ENCODE measurements around the gene FOXF1. TPM values are rescaled to one million over a fixed set of nuclear protein-coding genes. Genes with fewer than 3 reads are reported as not detected.

FOXF1 gene
- total RNA-seq, 1 experiment from 2014 or later = not detected

GRCh38 chr16:86540894-86541293, 30.6 kb downstream of the FOXF1 start:
- H3K27me3 ChIP-seq (ENCODE audit: low read length) = no peaks in the 10 kb centered on the region
- H3K4me2 ChIP-seq (ENCODE audit: low read length) = no peak overlapping the region
- no peak overlapping the region for H3K4me3 ChIP-seq (ENCODE audit: low read length)
- no peaks in the 10 kb centered on the region for H3K9me3 ChIP-seq (ENCODE audit: low read length)
- H4K20me1 ChIP-seq (ENCODE audit: low read length) = no peaks in the 10 kb centered on the region
- H3K9me2 ChIP-seq (replicated peaks; ENCODE audit: low read length) = no peaks in the 10 kb centered on the region
- no peak for DNase-seq
- TF ChIP-seq EZH2phosphoT487 (IDR thresholded peaks at IDR 0.05; ENCODE audit: borderline replicate concordance, low read length) (no peak), CTCF (conservative IDR thresholded peaks at IDR 0.05; ENCODE audit: low read depth, low read length) (no peak), EZH2 (IDR thresholded peaks at IDR 0.05; ENCODE audit: low read length, unreplicated experiment) (no peak)
- ATAC-seq = no peak
- H2AFZ ChIP-seq (ENCODE audit: low read length) = no peak overlapping the region
- ChIA-PET POLR2A (ENCODE audit: unreplicated experiment) (no interaction called here), CTCF (no interaction called here)
- no peak overlapping the region for H3K27ac ChIP-seq (ENCODE audit: low read length)
- H3K36me3 ChIP-seq (ENCODE audit: low read depth, low read length) = peaks cover 5% of the 10 kb centered on the region; the same call in 1 of the 2 replicates
- no peak overlapping the region for H3K9ac ChIP-seq (ENCODE audit: low read length)
- intact Hi-C loops (cut with micrococcal nuclease) = no loop called here
- no peaks in the 10 kb centered on the region for H3K79me2 ChIP-seq (ENCODE audit: low read length)
- no peaks in the 10 kb centered on the region for H3K4me1 ChIP-seq (ENCODE audit: insufficient read depth, low read length)
- H3F3A ChIP-seq (ENCODE audit: low read length, unreplicated experiment) = no peaks in the 10 kb centered on the region
- no TSS peak for BruUV-seq (replicated peaks)

GRCh38 chr16:86541560-86541959, 31.2 kb downstream of the FOXF1 start:
- Histone ChIP-seq H3K4me3 (ENCODE audit: low read length) (no peak overlapping the region), H3K4me1 (ENCODE audit: insufficient read depth, low read length) (no peaks in the 10 kb centered on the region), H3K9me2 (replicated peaks; ENCODE audit: low read length) (no peaks in the 10 kb centered on the region), H4K20me1 (ENCODE audit: low read length) (no peaks in the 10 kb centered on the region), H3K9me3 (ENCODE audit: low read length) (no peaks in the 10 kb centered on the region), H3K27me3 (ENCODE audit: low read length) (no peaks in the 10 kb centered on the region), H3K4me2 (ENCODE audit: low read length) (no peak overlapping the region), H3K27ac (ENCODE audit: low read length) (no peak overlapping the region), H3K36me3 (ENCODE audit: low read depth, low read length) (peaks cover 5% of the 10 kb centered on the region; the same call in 1 of the 2 replicates), H3K79me2 (ENCODE audit: low read length) (no peaks in the 10 kb centered on the region), H3F3A (ENCODE audit: low read length, unreplicated experiment) (no peaks in the 10 kb centered on the region), H3K9ac (ENCODE audit: low read length) (no peak overlapping the region), H2AFZ (ENCODE audit: low read length) (no peak overlapping the region)
- no peak for DNase-seq
- no peak for ATAC-seq
- intact Hi-C loops (cut with micrococcal nuclease) = no loop called here
- BruUV-seq (replicated peaks) = no TSS peak
- ChIA-PET CTCF (no interaction called here), POLR2A (ENCODE audit: unreplicated experiment) (no interaction called here)
- TF ChIP-seq EZH2 (IDR thresholded peaks at IDR 0.05; ENCODE audit: low read length, unreplicated experiment) (no peak), CTCF (conservative IDR thresholded peaks at IDR 0.05; ENCODE audit: low read depth, low read length) (no peak), EZH2phosphoT487 (IDR thresholded peaks at IDR 0.05; ENCODE audit: borderline replicate concordance, low read length) (no peak)

- Histone ChIP-seq H3K4me3 (ENCODE audit: low read length) (no peak overlapping the region), H3K27me3 (ENCODE audit: low read length) (no peaks in the 10 kb centered on the region), H3K79me2 (ENCODE audit: low read length) (no peaks in the 10 kb centered on the region), H3K4me2 (ENCODE audit: low read length) (no peak overlapping the region), H3K9me2 (replicated peaks; ENCODE audit: low read length) (no peaks in the 10 kb centered on the region), H3K9ac (ENCODE audit: low read length) (no peak overlapping the region), H3K9me3 (ENCODE audit: low read length) (no peaks in the 10 kb centered on the region), H2AFZ (ENCODE audit: low read length) (no peak overlapping the region), H3K36me3 (ENCODE audit: low read depth, low read length) (peaks cover 5% of the 10 kb centered on the region; the same call in 1 of the 2 replicates), H3K27ac (ENCODE audit: low read length) (no peak overlapping the region), H3K4me1 (ENCODE audit: insufficient read depth, low read length) (no peaks in the 10 kb centered on the region), H4K20me1 (ENCODE audit: low read length) (no peaks in the 10 kb centered on the region), H3F3A (ENCODE audit: low read length, unreplicated experiment) (no peaks in the 10 kb centered on the region)
- intact Hi-C loops (cut with micrococcal nuclease) = no loop called here
- CTCF ChIA-PET = no interaction called here
- POLR2A ChIA-PET (ENCODE audit: unreplicated experiment) = no interaction called here
- no TSS peak for BruUV-seq (replicated peaks)
- DNase-seq (no peak), ATAC-seq (no peak)
- TF ChIP-seq EZH2 (IDR thresholded peaks at IDR 0.05; ENCODE audit: low read length, unreplicated experiment) = no peak
- TF ChIP-seq CTCF (conservative IDR thresholded peaks at IDR 0.05; ENCODE audit: low read depth, low read length) = no peak
- no peak for TF ChIP-seq EZH2phosphoT487 (IDR thresholded peaks at IDR 0.05; ENCODE audit: borderline replicate concordance, low read length)
Measured at GRCh38 chr16:86542756-86543750, 32.7 kb downstream of the FOXF1 start.
